Stimulated activated CD8-positive, alpha-beta memory T cell treated with anti-CD3 and anti-CD28 coated beads, Interleukin-7, amount 100 ng/mL, for 4 hours (primary cell): Measurements from ENCODE around the gene FANCE.

ENCODE experiments used
- DNase-seq, 2 donors: peaks; one replicate each; pipeline ENCODE4 v3.0.0-alpha.2; 2020; ENCODE audit warnings: low read depth in 2 of 2

FANCE gene

GRCh38 chr6:35452183-35453090 is at the start of gene FANCE:
Gene FANCE, plus strand, starts transcription at chr6:35452338. Its CDS starts 208 bp downstream, at chr6:35452546.
- peak; percentile 80 to 84 for DNase-seq

- no peak for DNase-seq
These were observed 49.3 kb upstream of the FANCE start for GRCh38 chr6:35402856-35403191.

- no peak for DNase-seq
These were observed 48.3 kb upstream of the FANCE start for GRCh38 chr6:35403544-35404442.

GRCh38 chr6:35406711-35407485 is 45.2 kb upstream of the FANCE start:
- no peak for DNase-seq

GRCh38 chr6:35409245-35409644 is 42.9 kb upstream of the FANCE start:
- DNase-seq, result no peak

GRCh38 chr6:35410131-35410530 is 42.0 kb upstream of the FANCE start:
- no peak for DNase-seq

GRCh38 chr6:35411066-35411465 is 41.1 kb upstream of the FANCE start:
- no peak for DNase-seq

GRCh38 chr6:35412102-35412501 is 40.0 kb upstream of the FANCE start:
- no peak for DNase-seq

GRCh38 chr6:35413911-35414310 is 38.2 kb upstream of the FANCE start:
- no peak for DNase-seq

- DNase-seq, result no peak
These were observed 36.9 kb upstream of the FANCE start for GRCh38 chr6:35415065-35415891.

- DNase-seq, result no peak
These were observed 34.0 kb upstream of the FANCE start for GRCh38 chr6:35417979-35418661.

- DNase-seq, result no peak
These were observed 32.7 kb upstream of the FANCE start for GRCh38 chr6:35419417-35419816.

GRCh38 chr6:35419961-35420360 is 32.2 kb upstream of the FANCE start:
- no peak for DNase-seq

GRCh38 chr6:35425284-35425683 is 26.9 kb upstream of the FANCE start:
- DNase-seq, result no peak

GRCh38 chr6:35426074-35426473 is 26.1 kb upstream of the FANCE start:
- no peak for DNase-seq

- no peak for DNase-seq
These were observed 24.7 kb upstream of the FANCE start for GRCh38 chr6:35427435-35427834.

GRCh38 chr6:35427851-35428321 is 24.3 kb upstream of the FANCE start:
- DNase-seq, result no peak

- no peak for DNase-seq
These were observed 23.6 kb upstream of the FANCE start for GRCh38 chr6:35428421-35429149.

GRCh38 chr6:35429463-35429862 is 22.7 kb upstream of the FANCE start:
- no peak for DNase-seq

- DNase-seq, result no peak
These were observed 19.8 kb upstream of the FANCE start for GRCh38 chr6:35432291-35432690.
